Right cardiac atrium (tissue), 5 donors: Measurements from ENCODE around the gene AFF2. TPM values are rescaled to one million over a fixed set of nuclear protein-coding genes. Genes with fewer than 3 reads are reported as not detected.

Experiments used
- ATAC-seq, 2 donors: fragments of 200-7000 bp; cut with Tn5 transposase; one replicate each; pipeline versions ENCODE4 v1.8.0 to v1.9.1; 2020; ENCODE audit warnings: moderate library complexity in 2 of 2, mild to moderate bottlenecking in 1 of 2
- DNase-seq, 3 donors: peaks; one replicate each; pipeline ENCODE4 v3.0.0-alpha.2; 2020
- H3K27ac ChIP-seq: one replicate; pipeline ENCODE4 v1.5.1; 2013; ENCODE audit warnings: mild to moderate bottlenecking, low read length, control low read depth, moderate library complexity
- H3K27me3 ChIP-seq: one replicate; pipeline ENCODE4 v1.6.1; 2013; ENCODE audit not compliant: control insufficient read depth, insufficient read depth
- H3K4me1 ChIP-seq: one replicate; pipeline ENCODE4 v1.6.1; 2013; ENCODE audit warnings: low read length; ENCODE audit not compliant: control insufficient read depth, insufficient read depth
- H3K4me3 ChIP-seq: one replicate; pipeline ENCODE4 v1.5.1; 2013; ENCODE audit warnings: low read length, control low read depth
- H3K9me3 ChIP-seq: one replicate; pipeline ENCODE4 v1.6.1; 2013; ENCODE audit warnings: low read length; ENCODE audit not compliant: control insufficient read depth
- WGBS: extraction: QIAGEN DNeasy Blood & Tissue Kit; methylation state at CpG from one replicate; pipeline ENCODE4 v1.1.7; 2013; 5-methylcytosine and 5-hydroxymethylcytosine counted together
- intact Hi-C, 4 donors: fragments of 100-400 bp; cut with DNase I; formaldehyde crosslinking; loops; one replicate each; pipeline versions ENCODE4 v1.11.0 to v1.14.0; 2022 to 2023
- long read RNA-seq, 4 donors: library from polyadenylated mRNA; unstranded; transcript quantifications; one replicate each; pipeline ENCODE4 v2.0.0, GENCODE V29; 2020 to 2021
- polyA plus RNA-seq: library from polyadenylated mRNA; stranded (reverse); fragments of 200-250 nt; gene quantifications from one replicate; pipeline ENCODE4 v1.2.3, GENCODE V29; 2013
- total RNA-seq, 4 donors: library from RNA; stranded (reverse); fragmentation: NEBNext Ultra II Directional; extraction: Animal tissue kit (Norgen Biotek cat#: 25700); gene quantifications; one replicate each; pipeline ENCODE4 v1.2.1, GENCODE V29; 2021
- donor health status: healthy with polysubstance abuse.
- donor health status: DM: no; HTN: yes; CAD: no.
- donor health status: DM: no; HTN: no; CAD: no.
- donor health status: DM: no; HTN: yes; CAD: no; lungs with severe emphysema.
- donor health status: DM: yes; HTN: yes; CAD: no.

AFF2 gene
- total RNA-seq (1 to 10 TPM; 1.3 to 3.1 (median 2.5) TPM), polyA plus RNA-seq (1.00 TPM)
- long read RNA-seq, donor 1, partial matches to known transcripts: 0 of 1 reads
- long read RNA-seq, donor 1, other reads (novel, unspliced or antisense): 1 of 1 reads
- long read RNA-seq, donor 2: 0 reads
- long read RNA-seq, donor 3, partial matches to known transcripts: 0 of 1 reads
- long read RNA-seq, donor 3, other reads (novel, unspliced or antisense): 1 of 1 reads
- long read RNA-seq, donor 4, partial matches to known transcripts: 0 of 1 reads
- long read RNA-seq, donor 4, other reads (novel, unspliced or antisense): 1 of 1 reads

DNA sequence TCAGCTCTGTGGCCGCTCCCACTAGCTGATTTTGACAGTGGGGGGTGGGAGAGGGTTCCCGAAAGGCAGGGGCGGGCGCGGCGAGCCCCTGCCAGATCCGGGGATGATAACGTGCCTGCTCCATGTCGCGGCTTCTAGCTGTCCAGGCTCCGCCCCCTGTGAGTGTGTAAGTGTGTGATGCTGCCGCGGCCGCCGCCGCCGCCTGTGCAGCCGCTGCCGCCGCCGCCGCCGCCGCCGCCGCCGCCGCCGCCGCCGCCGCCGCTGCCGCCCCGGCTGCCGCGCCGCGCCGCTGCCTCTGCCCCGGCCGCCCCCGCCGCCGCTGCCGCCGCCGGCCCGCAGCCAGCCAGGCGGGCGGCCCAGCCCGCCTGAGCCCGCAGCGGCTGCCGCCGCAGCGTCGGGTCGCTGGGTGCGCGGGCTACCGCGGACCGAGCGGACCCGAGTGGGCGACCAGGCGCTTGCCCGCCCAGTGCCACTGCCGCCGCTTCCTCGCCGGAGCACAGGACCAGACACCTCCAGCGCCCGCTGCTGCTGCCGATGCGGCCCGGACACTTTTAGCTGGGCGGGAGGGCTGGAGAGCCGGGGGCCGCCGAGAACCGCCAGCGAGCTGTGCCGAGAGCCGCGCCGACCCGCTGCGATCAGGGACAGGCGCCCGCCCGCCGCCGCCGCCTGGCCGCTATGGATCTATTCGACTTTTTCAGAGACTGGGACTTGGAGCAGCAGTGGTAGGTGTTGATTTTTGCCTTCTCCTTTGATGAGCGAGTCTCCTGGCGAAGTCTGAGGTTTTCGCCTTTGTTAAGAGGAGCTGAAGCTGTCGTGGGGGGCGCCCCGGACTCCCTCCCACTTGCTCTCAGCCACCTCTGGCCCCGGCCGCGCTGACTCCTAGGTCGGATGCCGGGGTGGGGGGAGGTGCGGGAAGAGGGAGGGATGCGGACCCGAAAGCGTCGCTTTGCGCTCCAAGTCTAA lies at the start of gene AFF2:
AFF2 (plus strand) TSS at position 195 of the 963 bp plus-strand sequence; CDS start at position 676, 481 bp downstream.
- Histone ChIP-seq H3K4me1 (no peaks in the 10 kb centered on the region), H3K4me3 (peak within 1 kb of the TSS; percentile 57), H3K9me3 (no peaks in the 10 kb centered on the region), H3K27me3 (no peaks in the 10 kb centered on the region), H3K27ac (no peak within 1 kb of the TSS)
- WGBS: under 1% methylated on average over 74 of the region's 115 CpGs
- intact Hi-C loops: no loop called here
- DNase-seq: peak; percentile 34 to 70 (median 64)
- ATAC-seq: peak; percentile 57 to 64

DNA sequence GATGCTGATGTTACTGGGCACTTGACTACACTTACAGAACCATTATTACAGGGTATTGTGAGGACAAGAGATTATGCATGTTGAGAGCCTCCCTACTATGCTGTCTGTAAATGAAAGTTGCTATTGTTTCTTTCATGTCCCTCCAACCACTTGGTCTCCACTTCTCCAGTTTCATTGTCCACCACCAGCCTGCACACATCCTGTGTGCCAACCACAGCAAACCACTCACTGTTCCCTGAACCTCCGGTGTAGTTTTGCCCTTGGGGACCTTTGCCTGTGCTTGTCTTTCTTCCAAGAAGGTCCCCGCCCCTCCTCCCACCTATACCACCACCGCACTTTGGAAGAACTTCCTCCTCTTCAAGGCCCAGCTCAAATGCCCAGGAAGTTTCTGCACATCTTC lies 43.1 kb upstream of the AFF2 start:
- Histone ChIP-seq H3K9me3 (no peaks in the 10 kb centered on the region), H3K27me3 (no peaks in the 10 kb centered on the region), H3K4me3 (no peak overlapping the region), H3K4me1 (no peaks in the 10 kb centered on the region), H3K27ac (no peak overlapping the region)
- DNase-seq (no peak), ATAC-seq (no peak)
- intact Hi-C loops: no loop called here
- 74% methylated on average over 3 of the region's 3 CpGs for WGBS

DNA sequence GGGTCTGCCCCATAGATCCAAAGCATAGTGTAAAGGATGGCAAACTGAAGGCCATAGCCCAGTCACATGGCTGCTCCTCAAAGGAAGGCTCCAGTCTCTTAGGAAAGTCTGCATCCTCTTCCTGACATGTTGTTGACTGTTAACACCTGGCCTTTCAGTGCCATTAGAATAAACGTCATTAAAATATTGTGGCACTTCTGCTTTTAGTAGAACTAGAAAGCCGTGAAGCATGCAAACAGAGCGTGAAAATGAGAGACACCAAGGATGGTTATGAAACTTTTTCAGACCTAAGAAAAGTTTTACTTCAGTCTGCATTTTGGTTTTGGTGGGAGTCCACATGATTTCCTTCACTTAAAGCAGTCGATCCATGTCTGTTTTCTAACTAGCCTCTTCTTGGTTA lies 41.1 kb upstream of the AFF2 start:
- DNase-seq: no peak
- ATAC-seq: no peak
- Histone ChIP-seq H3K4me3 (no peak overlapping the region), H3K27ac (no peak overlapping the region), H3K9me3 (no peaks in the 10 kb centered on the region), H3K27me3 (no peaks in the 10 kb centered on the region), H3K4me1 (no peaks in the 10 kb centered on the region)
- 61% methylated on average over 4 of the region's 4 CpGs for WGBS
- intact Hi-C loops: no loop called here

DNA sequence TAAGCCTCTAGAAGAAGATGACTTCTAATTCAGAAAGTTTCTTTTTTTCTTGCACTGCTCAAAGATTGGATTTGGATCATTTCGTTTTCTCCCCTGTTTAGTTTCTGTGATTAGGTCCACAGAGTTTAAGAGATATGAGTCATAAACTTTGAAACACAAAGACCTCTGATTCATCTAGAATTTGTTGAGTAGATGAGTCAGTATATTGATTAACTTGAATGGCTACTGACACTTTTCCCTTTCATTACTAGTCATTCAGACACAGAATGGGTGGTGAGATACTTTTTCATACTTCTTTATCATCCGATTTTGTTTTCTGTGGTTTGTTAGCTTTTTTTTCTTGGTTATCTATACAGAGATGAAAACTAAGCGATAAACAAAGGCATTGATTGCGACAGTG lies 34.1 kb upstream of the AFF2 start:
- Histone ChIP-seq H3K4me3 (no peak overlapping the region), H3K4me1 (no peaks in the 10 kb centered on the region), H3K27me3 (no peaks in the 10 kb centered on the region), H3K27ac (no peak overlapping the region), H3K9me3 (no peaks in the 10 kb centered on the region)
- ATAC-seq (no peak), DNase-seq (no peak)
- 75% methylated on average over 4 of the region's 4 CpGs for WGBS
- intact Hi-C loops: no loop called here

DNA sequence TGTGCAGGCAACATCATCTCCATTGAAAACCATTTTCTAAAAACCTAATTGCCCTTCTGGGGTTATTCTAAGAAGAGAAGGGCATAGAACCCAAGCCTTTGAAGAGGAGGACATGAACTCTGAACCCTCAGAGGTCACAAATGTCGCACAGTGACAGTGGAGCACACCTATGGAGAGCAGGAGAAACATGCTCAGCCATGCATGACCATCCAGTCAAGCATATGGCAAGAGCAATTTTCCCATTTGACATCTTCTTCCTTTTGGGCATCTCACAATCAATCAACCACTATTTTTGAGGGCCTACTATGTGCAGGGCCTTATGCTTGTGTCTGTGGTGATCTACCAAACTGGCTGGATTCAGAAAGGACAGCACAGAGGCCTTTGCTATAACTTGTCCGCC lies 30.1 kb upstream of the AFF2 start:
- no peak for DNase-seq
- no peak overlapping the region for H3K4me3 ChIP-seq
- 97% methylated on average over 2 of the region's 2 CpGs for whole genome bisulfite sequencing
- no peaks in the 10 kb centered on the region for H3K4me1 ChIP-seq
- H3K9me3 ChIP-seq: no peaks in the 10 kb centered on the region
- intact Hi-C loops: no loop called here
- H3K27ac ChIP-seq: no peak overlapping the region
- no peaks in the 10 kb centered on the region for H3K27me3 ChIP-seq
- no peak for ATAC-seq

DNA sequence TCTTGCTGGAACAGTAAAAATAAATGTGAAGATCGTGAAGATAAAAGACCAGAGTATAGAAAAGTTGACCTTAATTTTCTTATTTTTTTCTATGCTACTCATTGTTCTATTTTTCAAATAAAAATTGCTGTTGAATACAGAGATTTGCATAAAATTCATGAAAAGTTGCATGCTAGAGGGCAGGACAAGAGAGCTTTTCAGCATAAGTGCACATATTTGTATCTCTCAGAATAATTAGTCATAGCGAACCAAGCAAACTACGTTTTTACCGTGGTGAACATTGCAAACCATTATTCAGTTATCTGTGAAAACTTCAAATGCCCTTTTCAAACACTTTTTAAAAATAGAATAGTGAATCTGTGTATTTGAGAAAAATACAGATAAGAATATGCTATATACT lies 26.4 kb upstream of the AFF2 start:
- Histone ChIP-seq H3K4me1 (no peaks in the 10 kb centered on the region), H3K27ac (no peak overlapping the region), H3K27me3 (no peaks in the 10 kb centered on the region), H3K4me3 (no peak overlapping the region), H3K9me3 (no peaks in the 10 kb centered on the region)
- ATAC-seq (no peak), DNase-seq (no peak)
- 55% methylated on average over 4 of the region's 4 CpGs for WGBS
- intact Hi-C loops: no loop called here

DNA sequence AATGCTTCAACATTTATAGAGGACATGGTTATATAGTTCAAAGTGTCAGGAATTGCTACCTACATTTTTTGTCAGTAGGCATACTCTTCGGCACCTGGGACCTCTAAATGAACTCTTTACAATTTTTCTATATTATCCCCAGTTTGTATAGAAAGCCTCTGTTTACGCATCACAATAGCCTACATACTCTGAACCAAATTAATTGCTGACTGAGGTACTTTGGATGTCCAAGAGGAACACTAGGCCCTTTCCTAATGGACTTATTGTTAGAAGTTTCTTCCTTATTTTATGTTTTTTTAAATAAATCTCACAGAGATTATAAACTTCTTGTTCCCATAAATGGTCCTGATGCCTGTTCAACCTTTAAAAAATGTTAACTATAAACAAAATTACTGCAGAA lies 8.4 kb upstream of the AFF2 start:
- H3K4me1 ChIP-seq: no peaks in the 10 kb centered on the region
- H3K27ac ChIP-seq: no peak overlapping the region
- no peaks in the 10 kb centered on the region for H3K27me3 ChIP-seq
- WGBS: 90% methylated on average over 2 of the region's 2 CpGs
- intact Hi-C loops: no loop called here
- no peaks in the 10 kb centered on the region for H3K9me3 ChIP-seq
- no peak for DNase-seq
- no peak for ATAC-seq
- no peak overlapping the region for H3K4me3 ChIP-seq

DNA sequence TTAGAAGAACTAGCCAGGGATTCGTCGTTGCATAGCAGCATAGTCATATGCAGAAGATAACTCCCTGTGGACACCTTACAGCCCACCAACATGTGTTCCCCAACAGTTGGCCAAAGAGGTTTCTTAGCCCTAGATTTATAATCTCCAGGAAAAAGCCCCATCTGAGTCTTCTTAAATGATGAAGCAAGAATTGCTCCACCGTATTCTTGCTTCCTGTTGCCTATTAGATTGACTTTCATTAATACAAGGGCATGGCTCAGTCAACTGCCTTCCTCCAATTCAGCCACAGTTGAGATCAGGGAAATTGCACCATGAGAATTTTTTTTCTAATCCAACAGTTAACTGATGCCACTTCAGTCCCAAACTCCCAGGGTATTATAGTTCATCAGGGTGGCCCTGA lies 5.2 kb upstream of the AFF2 start:
- intact Hi-C loops: no loop called here
- Histone ChIP-seq H3K27me3 (no peaks in the 10 kb centered on the region), H3K9me3 (no peaks in the 10 kb centered on the region), H3K4me3 (no peak overlapping the region), H3K27ac (no peak overlapping the region), H3K4me1 (no peaks in the 10 kb centered on the region)
- no peak for ATAC-seq
- 75% methylated on average over 3 of the region's 3 CpGs for WGBS
- DNase-seq: no peak

DNA sequence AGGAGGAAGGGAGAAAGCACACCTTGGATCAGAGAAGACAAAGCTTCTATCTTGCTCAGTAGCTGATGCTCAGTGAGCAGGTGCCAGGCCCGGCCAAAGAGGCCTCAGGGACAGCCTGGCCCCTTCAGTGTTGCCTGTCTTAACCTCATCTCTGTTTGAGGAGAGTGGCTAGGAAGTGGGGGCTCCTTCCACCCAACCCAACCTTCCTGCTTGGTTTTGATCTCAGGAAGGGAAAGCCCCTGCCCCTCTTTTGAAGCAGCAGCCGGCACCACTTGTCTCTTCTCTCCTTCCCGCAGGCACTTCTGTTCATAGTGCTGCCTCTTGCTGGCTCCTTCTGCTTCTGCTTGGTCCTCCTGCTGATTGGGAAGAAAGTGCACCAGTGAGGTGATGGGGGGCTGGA lies 2.4 kb upstream of the AFF2 start:
- no peak overlapping the region for H3K4me3 ChIP-seq
- ATAC-seq (no peak), DNase-seq (no peak)
- H3K27ac ChIP-seq: no peak overlapping the region
- 62% methylated on average over 3 of the region's 3 CpGs for WGBS
- no peaks in the 10 kb centered on the region for H3K4me1 ChIP-seq
- no peaks in the 10 kb centered on the region for H3K27me3 ChIP-seq
- H3K9me3 ChIP-seq: no peaks in the 10 kb centered on the region
- intact Hi-C loops: no loop called here

DNA sequence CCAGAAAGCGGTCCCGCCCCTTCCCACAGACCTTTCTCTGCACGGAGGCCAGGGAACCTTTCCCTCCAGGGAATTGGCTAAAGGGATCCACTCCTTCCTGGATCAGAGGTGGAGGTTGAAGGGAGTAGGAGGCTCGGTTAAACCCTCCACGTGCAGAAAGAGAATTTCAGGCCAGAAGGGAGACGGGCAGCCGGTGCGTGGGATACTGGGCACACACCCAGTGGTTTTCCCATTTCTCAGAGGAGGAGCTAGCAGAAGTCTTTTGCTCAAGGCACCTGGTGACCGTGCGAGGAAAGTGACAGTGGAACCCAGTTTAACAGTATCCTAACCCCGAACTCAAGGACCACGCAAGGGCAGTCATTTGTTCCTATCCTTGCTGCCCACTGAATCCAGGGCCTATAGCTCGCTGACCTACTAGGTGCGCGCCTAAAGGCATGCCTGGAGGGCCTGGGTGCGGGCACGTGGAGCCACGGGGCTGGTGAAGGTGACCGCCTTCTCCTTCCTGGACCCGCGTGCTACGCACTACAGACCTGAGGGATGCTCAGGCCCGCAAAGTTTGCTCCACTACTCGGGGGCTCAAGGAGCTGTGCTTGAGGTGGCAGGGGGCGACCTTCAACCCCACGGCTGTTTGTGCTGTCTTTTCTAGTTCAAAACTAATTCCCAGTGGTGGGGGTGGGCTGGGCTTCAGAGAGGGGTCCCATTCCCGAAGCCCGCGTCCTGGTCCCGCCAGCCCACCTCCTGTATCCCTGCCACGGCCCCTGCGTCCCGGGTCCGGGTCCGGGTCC lies 587 bp upstream of the AFF2 start:
- Histone ChIP-seq H3K4me1 (no peaks in the 10 kb centered on the region), H3K4me3 (peak overlapping the region; percentile 57), H3K9me3 (no peaks in the 10 kb centered on the region), H3K27me3 (no peaks in the 10 kb centered on the region), H3K27ac (no peak overlapping the region)
- DNase-seq (peak in 1 of 3 donors; percentile 29), ATAC-seq (no peak)
- 57% methylated on average over 35 of the region's 35 CpGs for WGBS
- intact Hi-C loops: no loop called here
